K562 (cell line): ENCODE measurements around the gene CNKSR3. TPM values are rescaled to one million over a fixed set of nuclear protein-coding genes. Genes with fewer than 3 reads are reported as not detected.
A peak's percentile ranks its signal among the peaks of the same experiment; 100 is the strongest.

Experiments used
- BCLAF1 ChIP-seq, 2 experiments: fragments of 450-650 bp in 1 of 2; IDR thresholded peaks; 2 replicates each; pipeline ENCODE4 v1.6.1; 2011 to 2017; ENCODE audit warnings: low read depth in 2 of 2, antibody characterized with exemption in 1 of 2, borderline replicate concordance in 1 of 2, low read length in 1 of 2, mild to moderate bottlenecking in 1 of 2, mixed read lengths in 1 of 2; ENCODE audit not compliant: control insufficient read depth in 1 of 2
- CBFA2T3 ChIP-seq: fragments of 450-650 bp; IDR thresholded peaks from 2 replicates; pipeline ENCODE4 v1.6.1; 2017
- DPF2 ChIP-seq: fragments of 450-650 bp; IDR thresholded peaks from 2 replicates; pipeline ENCODE4 v1.6.1; 2016
- EP300 ChIP-seq: IDR thresholded peaks from 2 replicates; pipeline ENCODE4 v1.6.1; 2012; ENCODE audit warnings: low read length, improper control_type of control experiment
- FOSL1 ChIP-seq: fragments of 200-800 bp; sonication (Bioruptor generic); conservative IDR thresholded peaks from 2 replicates; pipeline ENCODE4 v1.6.1; 2016; ENCODE audit warnings: missing genetic modification characterization, missing compliant biosample characterization
- FOXM1 ChIP-seq, 2 experiments: fragments of 450-650 bp in 1 of 2; sonication (generic) in 1 of 2; formaldehyde crosslinking in 1 of 2; IDR thresholded peaks; 2 replicates each; pipeline versions ENCODE4 v1.6.1 to v1.9.0; 2017 to 2022; ENCODE audit warnings: low read depth in 2 of 2, mild to moderate bottlenecking in 2 of 2, missing genetic modification reagents in 1 of 2, moderate library complexity in 1 of 2
- FUS ChIP-seq: fragments of 200-400 bp; formaldehyde crosslinking; optimal IDR thresholded peaks from 2 replicates; pipeline ENCODE3; 2017; ENCODE audit warnings: low read depth, low read length
- MEIS2 ChIP-seq: fragments of 450-650 bp; IDR thresholded peaks from 2 replicates; pipeline ENCODE4 v1.6.1; 2014; ENCODE audit warnings: mild to moderate bottlenecking; ENCODE audit not compliant: partially characterized antibody
- RNF2 ChIP-seq: sonication (generic); IDR thresholded peaks from 2 replicates; pipeline ENCODE4 v1.6.1; 2016
- SMARCA4 ChIP-seq: fragments of 450-650 bp; IDR thresholded peaks from 2 replicates; pipeline ENCODE4 v1.6.1; 2016
- SMARCC2 ChIP-seq: fragments of 450-650 bp; IDR thresholded peaks from 2 replicates; pipeline ENCODE4 v1.6.1; 2017; ENCODE audit warnings: antibody characterized with exemption, moderate library complexity, mild to moderate bottlenecking, low read depth
- SRF ChIP-seq, 2 experiments: fragments of 250-450, 450-650 bp in 1 of 2; sonication (Bioruptor Pico) in 1 of 2; sonication (generic) in 1 of 2; formaldehyde crosslinking; IDR thresholded peaks; 2 replicates each; pipeline versions ENCODE4 v1.5.0 to v1.5.1; 2020 to 2022; ENCODE audit warnings: mild to moderate bottlenecking in 1 of 2, missing genetic modification reagents in 1 of 2
- STAT5A ChIP-seq: IDR thresholded peaks from 2 replicates; pipeline ENCODE4 v1.6.1; 2012; ENCODE audit warnings: low read length, inconsistent platforms, borderline replicate concordance
- TBL1XR1 ChIP-seq, 2 experiments: IDR thresholded peaks; 2 replicates each; pipeline ENCODE4 v1.6.1; 2012; ENCODE audit warnings: improper control_type of control experiment in 2 of 2, low read length in 2 of 2, mild to moderate bottlenecking in 1 of 2
- TCF3 ChIP-seq: sonication (generic); formaldehyde crosslinking; IDR thresholded peaks from 2 replicates; pipeline ENCODE4 v1.4.0; 2020; ENCODE audit warnings: mild to moderate bottlenecking, missing genetic modification reagents
- ZNF511 ChIP-seq: sonication (generic); formaldehyde crosslinking; IDR thresholded peaks from 2 replicates; pipeline ENCODE4 v1.8.0; 2022; ENCODE audit warnings: mild to moderate bottlenecking, missing genetic modification reagents
- ZNF75A ChIP-seq: fragments of 450-650 bp; formaldehyde crosslinking; IDR thresholded peaks from 2 replicates; pipeline ENCODE4 v1.4.0; 2020; ENCODE audit warnings: mild to moderate bottlenecking
- polyA plus RNA-seq, 8 experiments: library from polyadenylated mRNA; depleted of rRNA in 4 of 8; stranded (reverse) in 5 of 8; unstranded in 3 of 8; fragments of >200 nt; fragmentation: Nextera tagmentation in 2 of 8; fragmentation: Illumina TruSeq in 1 of 8; extraction: Ambion mirVana in 2 of 8; extraction: Trizol in 1 of 8; gene quantifications; 2 replicates each; pipeline versions ENCODE4 v1.2.1 to v1.2.3, GENCODE V29; 2011 to 2014; ENCODE audit warnings: inconsistent platforms in 1 of 8, missing spikeins in 1 of 8
- total RNA-seq, 7 experiments: library from RNA; depleted of rRNA in 6 of 7; stranded (reverse); fragments of >200 nt in 6 of 7; fragmentation: Illumina TruSeq in 2 of 7; extraction: Trizol in 2 of 7; gene quantifications; 2 replicates each; pipeline versions ENCODE4 v1.2.1 to v1.2.3, GENCODE V29; 2011 to 2021; ENCODE audit warnings: low replicate concordance in 1 of 7
- TF ChIP-seq, protein P1 (sequence below), 2 experiments: fragments of 250-450 bp in 1 of 2; fragments of 450-650 bp in 1 of 2; sonication (Bioruptor Pico) in 1 of 2; IDR thresholded peaks; 2 replicates each; pipeline versions ENCODE4 v1.6.1 to v1.8.0; 2016 to 2021; ENCODE audit warnings: mild to moderate bottlenecking in 2 of 2, moderate library complexity in 2 of 2, missing compliant biosample characterization in 1 of 2, missing genetic modification characterization in 1 of 2
- TF ChIP-seq, protein P2 (sequence below): fragments of 250-450 bp; sonication (Bioruptor Pico); IDR thresholded peaks from 2 replicates; pipeline ENCODE4 v1.5.0; 2021

CNKSR3 gene
- total and polyA plus RNA-seq, 9 of the 15 experiments (the other 6 are each of a cell fraction or from before 2014, with no cell fraction given): 4.5 to 29.6 (median 9.5) TPM

- no peak for TF ChIP-seq BCLAF1 (IDR thresholded peaks at IDR 0.05; ENCODE audit: borderline replicate concordance in 1 of 2, control insufficient read depth in 1 of 2, low read depth in 2 of 2, low read length in 1 of 2)
- TF ChIP-seq MEIS2: peak; percentile 20
- peak in 1 of 2 experiments; percentile 86; a peak in 2 of 4 replicates for TF ChIP-seq SRF (CRISPR knock-in tag; IDR thresholded peaks at IDR 0.05)
- 0 out of 2 replicates have a peak, but pooled peaks have one; percentile 51 for TF ChIP-seq RNF2
- no peak for TF ChIP-seq ZNF75A (CRISPR knock-in tag)
- TF ChIP-seq FUS: no peak
- TF ChIP-seq SMARCA4: peak; percentile 80
- 0 out of 2 replicates have a peak, but pooled peaks have one; percentile 28 for TF ChIP-seq STAT5A
- 0 out of 2 replicates have a peak, but pooled peaks have one; percentile 47 for TF ChIP-seq FOXM1 (IDR thresholded peaks at IDR 0.05; ENCODE audit: low read depth)
- no peak for TF ChIP-seq FOXM1 (CRISPR knock-in tag; IDR thresholded peaks at IDR 0.05; ENCODE audit: low read depth)
- TF ChIP-seq, protein P1, sequence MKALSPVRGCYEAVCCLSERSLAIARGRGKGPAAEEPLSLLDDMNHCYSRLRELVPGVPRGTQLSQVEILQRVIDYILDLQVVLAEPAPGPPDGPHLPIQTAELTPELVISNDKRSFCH (CRISPR knock-in tag; IDR thresholded peaks at IDR 0.05): no peak
- TF ChIP-seq, protein P1 (tag; IDR thresholded peaks at IDR 0.05): peak; percentile 75; the same call in 1 of the 2 replicates
- no peak for TF ChIP-seq ZNF511 (CRISPR knock-in tag)
- TF ChIP-seq, protein P2, sequence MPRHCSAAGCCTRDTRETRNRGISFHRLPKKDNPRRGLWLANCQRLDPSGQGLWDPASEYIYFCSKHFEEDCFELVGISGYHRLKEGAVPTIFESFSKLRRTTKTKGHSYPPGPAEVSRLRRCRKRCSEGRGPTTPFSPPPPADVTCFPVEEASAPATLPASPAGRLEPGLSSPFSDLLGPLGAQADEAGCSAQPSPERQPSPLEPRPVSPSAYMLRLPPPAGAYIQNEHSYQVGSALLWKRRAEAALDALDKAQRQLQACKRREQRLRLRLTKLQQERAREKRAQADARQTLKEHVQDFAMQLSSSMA (CRISPR knock-in tag): no peak
- TF ChIP-seq SMARCC2: 0 out of 2 replicates have a peak, but pooled peaks have one; percentile 21
- peak; percentile 70 for TF ChIP-seq DPF2
- TF ChIP-seq EP300: peak; percentile 51
- TF ChIP-seq CBFA2T3: peak; percentile 79
- TF ChIP-seq TBL1XR1 (IDR thresholded peaks at IDR 0.05; ENCODE audit: low read length in 2 of 2): 0 out of 4 replicates have a peak, but pooled peaks of 1 of the 2 experiments have one; percentile 35
- TF ChIP-seq TCF3 (CRISPR knock-in tag): peak; percentile 68
- 0 out of 2 replicates have a peak, but pooled peaks have one; percentile 14 for TF ChIP-seq FOSL1 (tag)
- TF ChIP-seq, all 486 proteins: peak for 32
Measured at GRCh38 chr6:154558984-154559383, 48.5 kb upstream of the CNKSR3 start (continued).
